ES-I3 (cell line): ENCODE measurements around the gene AFAP1.

Source experiments
- H3K36me3 ChIP-seq: 2 replicates; pipeline ENCODE4 v1.6.1; 2013; ENCODE audit warnings: mild to moderate bottlenecking, low read length, control low read depth, moderate library complexity; ENCODE audit not compliant: insufficient read depth
- H3K4me1 ChIP-seq: 2 replicates; pipeline ENCODE4 v1.6.1; 2013; ENCODE audit warnings: mild to moderate bottlenecking, control low read depth, low read length; ENCODE audit not compliant: insufficient read depth
- H3K9ac ChIP-seq: 2 replicates; pipeline ENCODE4 v1.6.1; 2013; ENCODE audit warnings: low read depth, mild to moderate bottlenecking, low read length, moderate library complexity
- H3K9me3 ChIP-seq: 2 replicates; pipeline ENCODE4 v1.6.1; 2013; ENCODE audit warnings: mild to moderate bottlenecking, low read length, moderate library complexity; ENCODE audit not compliant: control insufficient read depth, insufficient read depth

Gene AFAP1

GRCh38 chr4:7777871-7778509 is 161.7 kb downstream of the AFAP1 start:
- Histone ChIP-seq H3K9ac (no peak overlapping the region), H3K36me3 (peaks cover 36% of the 10 kb centered on the region), H3K4me1 (no peaks in the 10 kb centered on the region; the same call in 1 of the 2 replicates), H3K9me3 (no peaks in the 10 kb centered on the region)

GRCh38 chr4:7777017-7777710 is 162.5 kb downstream of the AFAP1 start:
- Histone ChIP-seq H3K36me3 (peaks cover 43% of the 10 kb centered on the region), H3K9me3 (no peaks in the 10 kb centered on the region), H3K9ac (no peak overlapping the region), H3K4me1 (no peaks in the 10 kb centered on the region; the same call in 1 of the 2 replicates)

GRCh38 chr4:7775396-7775795 is 164.3 kb downstream of the AFAP1 start:
- no peak overlapping the region for H3K9ac ChIP-seq
- no peaks in the 10 kb centered on the region for H3K9me3 ChIP-seq
- peaks cover 35% of the 10 kb centered on the region for H3K36me3 ChIP-seq
- H3K4me1 ChIP-seq, result no peaks in the 10 kb centered on the region; the same call in 1 of the 2 replicates

- no peak overlapping the region for H3K9ac ChIP-seq
- H3K36me3 ChIP-seq, result peaks cover 40% of the 10 kb centered on the region
- no peaks in the 10 kb centered on the region; the same call in 1 of the 2 replicates for H3K4me1 ChIP-seq
- no peaks in the 10 kb centered on the region for H3K9me3 ChIP-seq
These were observed 165.1 kb downstream of the AFAP1 start for GRCh38 chr4:7774301-7775294.

- H3K36me3 ChIP-seq, result peaks cover 39% of the 10 kb centered on the region
- no peak overlapping the region for H3K9ac ChIP-seq
- no peaks in the 10 kb centered on the region; the same call in 1 of the 2 replicates for H3K4me1 ChIP-seq
- H3K9me3 ChIP-seq, result no peaks in the 10 kb centered on the region
These were observed 166.1 kb downstream of the AFAP1 start for GRCh38 chr4:7773401-7774180.

GRCh38 chr4:7772711-7773385 is 166.8 kb downstream of the AFAP1 start:
- Histone ChIP-seq H3K9me3 (no peaks in the 10 kb centered on the region), H3K36me3 (peaks cover 36% of the 10 kb centered on the region), H3K4me1 (no peaks in the 10 kb centered on the region; the same call in 1 of the 2 replicates), H3K9ac (no peak overlapping the region)

- Histone ChIP-seq H3K36me3 (peaks cover 37% of the 10 kb centered on the region), H3K9ac (no peak overlapping the region)
These were observed 167.8 kb downstream of the AFAP1 start for GRCh38 chr4:7771541-7772507.

GRCh38 chr4:7771056-7771455 is 168.6 kb downstream of the AFAP1 start:
- no peak overlapping the region for H3K9ac ChIP-seq
- H3K4me1 ChIP-seq, result no peaks in the 10 kb centered on the region; the same call in 1 of the 2 replicates
- no peaks in the 10 kb centered on the region for H3K9me3 ChIP-seq
- H3K36me3 ChIP-seq, result peaks cover 42% of the 10 kb centered on the region

More at GRCh38 chr4:7771541-7772507, 167.8 kb downstream of the AFAP1 start:
- Histone ChIP-seq H3K9me3 (no peaks in the 10 kb centered on the region), H3K4me1 (no peaks in the 10 kb centered on the region; the same call in 1 of the 2 replicates)

GRCh38 chr4:7770224-7771050 is 169.2 kb downstream of the AFAP1 start:
- H3K4me1 ChIP-seq, result no peaks in the 10 kb centered on the region; the same call in 1 of the 2 replicates
- no peak overlapping the region for H3K9ac ChIP-seq
- no peaks in the 10 kb centered on the region for H3K9me3 ChIP-seq
- peaks cover 41% of the 10 kb centered on the region for H3K36me3 ChIP-seq

GRCh38 chr4:7769396-7770223 is 170.1 kb downstream of the AFAP1 start:
- no peaks in the 10 kb centered on the region for H3K4me1 ChIP-seq
- no peaks in the 10 kb centered on the region for H3K9me3 ChIP-seq
- H3K36me3 ChIP-seq, result peaks cover 39% of the 10 kb centered on the region
- H3K9ac ChIP-seq, result no peak overlapping the region

- no peaks in the 10 kb centered on the region for H3K4me1 ChIP-seq
- H3K36me3 ChIP-seq, result peaks cover 39% of the 10 kb centered on the region
These were observed 170.9 kb downstream of the AFAP1 start for GRCh38 chr4:7768736-7769135.

More at GRCh38 chr4:7768736-7769135, 170.9 kb downstream of the AFAP1 start:
- no peaks in the 10 kb centered on the region for H3K9me3 ChIP-seq
- H3K9ac ChIP-seq, result no peak overlapping the region
